BJ (cell line): ENCODE measurements around the gene UBALD2. TPM values are rescaled to one million over a fixed set of nuclear protein-coding genes. Genes with fewer than 3 reads are reported as not detected.

Experiments
- CTCF ChIA-PET: fragments of 350-600 bp; formaldehyde crosslinking; extraction: SDS; loops from one replicate; lab custom pipeline; 2021; ENCODE audit warnings: antibody characterized with exemption, inconsistent platforms; lab: Yijun Ruan, JAX
- POLR2A ChIA-PET: fragments of 300-600 bp; sonication (Branson Sonifier 250); formaldehyde crosslinking; extraction: SDS; loops from one replicate; lab custom pipeline; 2021; ENCODE audit warnings: antibody characterized with exemption; lab: Charles Lee
- DNase-seq: peaks from one replicate; pipeline ENCODE4 v3.0.0-alpha.2; 2011; ENCODE audit warnings: low read depth
- H3K27me3 ChIP-seq: 2 replicates; pipeline ENCODE4 v1.6.0; 2011; ENCODE audit warnings: low read length; ENCODE audit not compliant: control insufficient read depth, insufficient read depth
- H3K36me3 ChIP-seq: 2 replicates; pipeline ENCODE4 v1.5.1; 2011; ENCODE audit warnings: low read length; ENCODE audit not compliant: control insufficient read depth, insufficient read depth
- H3K4me3 ChIP-seq: 2 replicates; pipeline ENCODE4 v1.5.1; 2011; ENCODE audit warnings: low read depth, mild to moderate bottlenecking, control low read depth, low read length
- CTCF ChIP-seq: IDR thresholded peaks from 2 replicates; pipeline ENCODE4 v1.5.1; 2011; ENCODE audit warnings: low read depth, mild to moderate bottlenecking, control low read depth, inconsistent platforms, low read length, moderate library complexity; ENCODE audit not compliant: insufficient read depth
- polyA plus RNA-seq: library from polyadenylated mRNA; depleted of rRNA; stranded (reverse); fragments of >200 nt; gene quantifications from 2 replicates; pipeline ENCODE4 v1.2.3, GENCODE V29; 2011

Gene UBALD2
- polyA plus RNA-seq, 1 experiment = 50.7 TPM

- no peak for TF ChIP-seq CTCF
- no peak for DNase-seq
- Histone ChIP-seq H3K4me3 (no peak overlapping the region), H3K27me3 (no peaks in the 10 kb centered on the region), H3K36me3 (peaks cover 8% of the 10 kb centered on the region)
- ChIA-PET CTCF (interaction anchor here (0.6 to 1.4 kb wide), 3 partner anchors 32 to 107 kb away, joined by 3 read pairs; partner anchors contain the start of gene RNF157), POLR2A (no interaction called here)
Observed at GRCh38 chr17:76272541-76273444, 7.6 kb downstream of the UBALD2 start.

DNA sequence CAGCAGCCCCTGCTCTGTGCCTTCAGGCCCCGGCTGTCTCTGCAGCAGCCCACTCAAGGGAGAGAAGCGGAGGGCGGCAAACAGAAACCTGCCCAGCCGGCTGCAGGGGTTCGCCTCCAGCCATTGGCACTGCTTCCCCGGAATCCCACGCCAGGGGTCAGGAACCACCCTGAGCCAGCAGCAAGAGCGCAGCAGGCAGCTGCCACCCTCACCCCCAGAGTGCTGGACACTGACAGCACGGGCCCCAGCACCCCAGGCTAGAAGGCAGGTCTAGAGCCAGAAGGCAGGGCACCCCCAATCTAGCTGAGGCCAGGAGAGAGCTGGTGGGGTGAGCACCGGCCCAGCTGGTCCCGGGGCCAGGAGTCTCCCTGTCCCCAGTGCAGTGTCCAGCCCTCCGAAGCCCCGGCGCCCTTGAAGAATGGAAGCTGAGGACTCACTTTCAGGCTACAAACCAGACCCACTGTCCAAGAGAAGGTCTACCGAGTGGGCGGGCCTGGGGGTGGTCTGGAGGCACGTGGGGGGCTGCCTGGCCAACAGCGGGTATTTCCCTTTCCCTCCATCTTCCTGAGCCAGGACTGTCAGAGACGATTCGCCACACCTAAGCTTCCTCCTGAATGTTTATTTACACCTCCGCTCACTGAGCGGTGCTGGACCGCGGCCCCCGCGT, 8.4 kb downstream of the UBALD2 start:
- no peak overlapping the region for H3K4me3 ChIP-seq
- DNase-seq = no peak
- POLR2A ChIA-PET = no interaction called here
- H3K36me3 ChIP-seq = peaks cover 8% of the 10 kb centered on the region
- CTCF ChIA-PET = interaction anchor here (1.0 to 1.4 kb wide), 2 partner anchors 33 to 92 kb away, joined by 3 read pairs; partner anchors contain the start of gene RNF157
- no peak for TF ChIP-seq CTCF
- H3K27me3 ChIP-seq = no peaks in the 10 kb centered on the region

- Histone ChIP-seq H3K36me3 (peaks cover 8% of the 10 kb centered on the region), H3K27me3 (no peaks in the 10 kb centered on the region), H3K4me3 (no peak overlapping the region)
- DNase-seq = no peak
- POLR2A ChIA-PET = no interaction called here
- CTCF ChIA-PET = interaction anchor here (0.7 to 1.1 kb wide), 2 partner anchors 10 to 92 kb away, joined by 4 to 6 read pairs; no protein-coding TSS in a partner anchor
- TF ChIP-seq CTCF = no peak
Observed at GRCh38 chr17:76274112-76274956, 9.2 kb downstream of the UBALD2 start.

GRCh38 chr17:76275382-76276068, 10.4 kb downstream of the UBALD2 start:
- TF ChIP-seq CTCF = no peak
- Histone ChIP-seq H3K27me3 (no peaks in the 10 kb centered on the region), H3K36me3 (peaks cover 5% of the 10 kb centered on the region), H3K4me3 (no peak overlapping the region)
- DNase-seq = no peak
- ChIA-PET CTCF (interaction anchor here (0.7 to 1.7 kb wide), 2 partner anchors 9 to 154 kb away, joined by 4 to 5 read pairs; no protein-coding TSS in a partner anchor), POLR2A (no interaction called here)
